Measurements from ENCODE around the gene OR51L1. TPM values are rescaled to one million over a fixed set of nuclear protein-coding genes. Genes with fewer than 3 reads are reported as not detected.

OR51L1 gene
- total RNA-seq, 1 donor from 2014 or later, result not detected

GRCh38 chr11:5046754-5047330, 52.2 kb downstream of the OR51L1 start:
- DNase-seq (ENCODE audit: low read depth), result no peak

Other genes starting within 250 kb of the OR51L1 start
- gene OR51F1, start 224.9 kb upstream of the OR51L1 start, total RNA-seq, result not detected in 2 replicates
- not detected in 2 replicates for gene OR52R1, start 190.5 kb upstream of the OR51L1 start, total RNA-seq
- gene OR51F2, start 173.5 kb upstream of the OR51L1 start, total RNA-seq, result not detected in 2 replicates
- not detected in 2 replicates for gene OR51S1, start 145.6 kb upstream of the OR51L1 start, total RNA-seq
- not detected in 2 replicates for gene OR51T1, start 113.0 kb upstream of the OR51L1 start, total RNA-seq
- not detected in 2 replicates for gene OR51A7, start 91.1 kb upstream of the OR51L1 start, total RNA-seq
- gene OR51G2, start 75.5 kb upstream of the OR51L1 start, total RNA-seq, result not detected in 2 replicates
- gene OR51G1, start 70.5 kb upstream of the OR51L1 start, total RNA-seq, result not detected in 2 replicates
- not detected in 2 replicates for gene OR51A4, start 47.2 kb upstream of the OR51L1 start, total RNA-seq
- gene OR51A2, start 39.1 kb upstream of the OR51L1 start, total RNA-seq, result not detected in 2 replicates
- not detected in 2 replicates for gene OR52J3, start 51.7 kb downstream of the OR51L1 start, total RNA-seq
- not detected in 2 replicates for gene OR52E2, start 64.8 kb downstream of the OR51L1 start, total RNA-seq
- not detected in 2 replicates for gene OR52E1, start 74.7 kb downstream of the OR51L1 start, total RNA-seq
- not detected in 2 replicates for gene OR52A5, start 143.5 kb downstream of the OR51L1 start, total RNA-seq
- not detected in 2 replicates for gene OR52A1, start 159.9 kb downstream of the OR51L1 start, total RNA-seq
- gene OR51V1, start 205.8 kb downstream of the OR51L1 start, total RNA-seq, result not detected in 2 replicates
- gene HBB, start 232.2 kb downstream of the OR51L1 start, total RNA-seq, result not detected in 2 replicates
- gene HBD, start 239.6 kb downstream of the OR51L1 start, total RNA-seq, result not detected in 2 replicates